ENCODE results near the gene MTMR12. TPM values are rescaled to one million over a fixed set of nuclear protein-coding genes. Genes with fewer than 3 reads are reported as not detected.
"Not testable (repeated sequence)": the region's sequence is repeated elsewhere in the genome, so short reads cannot be mapped to it uniquely, and the experiment has no call there.

The MTMR12 gene
- polyA plus RNA-seq, 1 donor (not counting 4 experiments of a cell fraction or from before 2014, with no cell fraction given), result 17.1 TPM

DNA sequence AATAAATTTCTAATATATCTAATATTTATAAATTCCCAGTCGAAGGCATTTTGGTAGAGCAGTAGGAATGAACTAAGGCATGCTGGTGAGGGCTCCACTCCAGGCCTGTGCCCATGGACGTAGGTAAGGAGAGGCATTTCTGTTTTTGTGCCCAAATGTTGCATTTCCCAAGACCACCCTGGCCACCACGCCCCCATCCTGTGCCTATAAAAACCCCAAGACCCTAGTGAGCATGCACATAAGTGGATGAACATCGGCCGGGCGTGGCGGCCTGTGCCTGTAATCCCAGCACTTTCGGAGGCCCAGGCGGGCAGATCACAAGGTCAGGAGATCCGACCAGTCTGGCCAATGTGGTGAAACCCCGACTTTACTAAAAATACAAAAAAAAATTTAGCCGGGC, 10.1 kb upstream of the MTMR12 start:
- Histone ChIP-seq H3K4me3 (ENCODE audit: control insufficient read depth in 2 of 3, extremely low read depth in 1 of 3, insufficient read depth in 2 of 3, low read depth in 1 of 3, low read length in 3 of 3) (no peak overlapping the region), H3K4me2 (ENCODE audit: control insufficient read depth, extremely low read depth, insufficient read depth, low read depth, low read length) (no peak overlapping the region), H3K9me1 (ENCODE audit: control insufficient read depth, extremely low read depth, insufficient read depth, low read length) (no peaks in the 10 kb centered on the region), H3K27me3 (ENCODE audit: control insufficient read depth, extremely low read depth, insufficient read depth, low read length) (no peaks in the 10 kb centered on the region), H2AFZ (ENCODE audit: control insufficient read depth, low read length) (no peak overlapping the region), H3K79me2 (ENCODE audit: control insufficient read depth, insufficient read depth, low read length) (no peaks in the 10 kb centered on the region), H3K4me1 (ENCODE audit: control insufficient read depth, extremely low read depth, insufficient read depth, low read length) (no peaks in the 10 kb centered on the region), H4K20me1 (ENCODE audit: control insufficient read depth, extremely low read depth, insufficient read depth, low read length) (no peaks in the 10 kb centered on the region), H3K9ac (ENCODE audit: control insufficient read depth, extremely low read depth, insufficient read depth, low read length) (no peak overlapping the region), H3K27ac (ENCODE audit: control insufficient read depth, insufficient read depth, low read length) (no peak overlapping the region), H3K9me3 (ENCODE audit: control insufficient read depth, low read depth, low read length) (peaks cover 5% of the 10 kb centered on the region), H3K36me3 (ENCODE audit: control insufficient read depth in 2 of 2, extremely low read depth in 1 of 2, insufficient read depth in 2 of 2, low read length in 2 of 2) (no peaks in the 10 kb centered on the region)
- FAIRE-seq (no peak), DNase-seq (ENCODE audit: low read depth, low spot score) (no peak)
- no peak for TF ChIP-seq EZH2 (IDR thresholded peaks at IDR 0.05; ENCODE audit: low read length)
- dilution Hi-C loops (cut with MboI; ENCODE audit: extremely low pct_ligation_motif_present, low sequenced_read_pairs), result no loop called here

- H3K4me3 ChIP-seq (ENCODE audit: control insufficient read depth in 2 of 3, extremely low read depth in 1 of 3, insufficient read depth in 2 of 3, low read depth in 1 of 3, low read length in 3 of 3); FAIRE-seq; dilution Hi-C loops (cut with MboI; ENCODE audit: extremely low pct_ligation_motif_present, low sequenced_read_pairs); DNase-seq (ENCODE audit: low read depth, low spot score); H3K36me3 ChIP-seq (ENCODE audit: control insufficient read depth in 2 of 2, extremely low read depth in 1 of 2, insufficient read depth in 2 of 2, low read length in 2 of 2); H3K4me1 ChIP-seq (ENCODE audit: control insufficient read depth, extremely low read depth, insufficient read depth, low read length); H4K20me1 ChIP-seq (ENCODE audit: control insufficient read depth, extremely low read depth, insufficient read depth, low read length); H3K9me1 ChIP-seq (ENCODE audit: control insufficient read depth, extremely low read depth, insufficient read depth, low read length); H3K9ac ChIP-seq (ENCODE audit: control insufficient read depth, extremely low read depth, insufficient read depth, low read length); H2AFZ ChIP-seq (ENCODE audit: control insufficient read depth, low read length); H3K79me2 ChIP-seq (ENCODE audit: control insufficient read depth, insufficient read depth, low read length); H3K27me3 ChIP-seq (ENCODE audit: control insufficient read depth, extremely low read depth, insufficient read depth, low read length); H3K9me3 ChIP-seq (ENCODE audit: control insufficient read depth, low read depth, low read length); H3K4me2 ChIP-seq (ENCODE audit: control insufficient read depth, extremely low read depth, insufficient read depth, low read depth, low read length); H3K27ac ChIP-seq (ENCODE audit: control insufficient read depth, insufficient read depth, low read length): not testable (repeated sequence)
These were observed 9.0 kb upstream of the MTMR12 start for GRCh38 chr5:32321787-32322186.

DNA sequence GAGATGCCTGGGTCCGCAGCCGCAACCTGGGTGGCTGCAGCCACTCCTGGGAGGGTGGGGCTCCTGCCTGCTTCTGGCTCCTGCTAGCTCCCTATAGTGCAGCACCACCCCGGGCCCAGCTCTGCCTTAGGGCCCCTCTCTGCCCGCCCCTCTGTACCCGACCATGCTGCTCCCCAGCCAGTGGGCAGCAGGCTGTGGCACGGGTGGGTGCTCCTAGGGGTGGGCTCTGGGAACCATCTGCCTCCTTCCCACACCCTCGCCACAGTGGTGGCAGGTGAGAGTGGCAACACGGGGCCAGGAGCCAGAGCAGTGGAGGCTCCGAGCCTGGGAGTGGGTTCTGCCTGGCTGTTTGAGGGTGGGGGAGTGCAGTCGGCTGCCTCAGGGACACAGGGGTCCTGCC, 7.8 kb upstream of the MTMR12 start:
- H3K4me2 ChIP-seq (ENCODE audit: control insufficient read depth, extremely low read depth, insufficient read depth, low read depth, low read length), result no peak overlapping the region
- no peak for TF ChIP-seq EZH2 (IDR thresholded peaks at IDR 0.05; ENCODE audit: low read length)
- TF ChIP-seq, protein P1, sequence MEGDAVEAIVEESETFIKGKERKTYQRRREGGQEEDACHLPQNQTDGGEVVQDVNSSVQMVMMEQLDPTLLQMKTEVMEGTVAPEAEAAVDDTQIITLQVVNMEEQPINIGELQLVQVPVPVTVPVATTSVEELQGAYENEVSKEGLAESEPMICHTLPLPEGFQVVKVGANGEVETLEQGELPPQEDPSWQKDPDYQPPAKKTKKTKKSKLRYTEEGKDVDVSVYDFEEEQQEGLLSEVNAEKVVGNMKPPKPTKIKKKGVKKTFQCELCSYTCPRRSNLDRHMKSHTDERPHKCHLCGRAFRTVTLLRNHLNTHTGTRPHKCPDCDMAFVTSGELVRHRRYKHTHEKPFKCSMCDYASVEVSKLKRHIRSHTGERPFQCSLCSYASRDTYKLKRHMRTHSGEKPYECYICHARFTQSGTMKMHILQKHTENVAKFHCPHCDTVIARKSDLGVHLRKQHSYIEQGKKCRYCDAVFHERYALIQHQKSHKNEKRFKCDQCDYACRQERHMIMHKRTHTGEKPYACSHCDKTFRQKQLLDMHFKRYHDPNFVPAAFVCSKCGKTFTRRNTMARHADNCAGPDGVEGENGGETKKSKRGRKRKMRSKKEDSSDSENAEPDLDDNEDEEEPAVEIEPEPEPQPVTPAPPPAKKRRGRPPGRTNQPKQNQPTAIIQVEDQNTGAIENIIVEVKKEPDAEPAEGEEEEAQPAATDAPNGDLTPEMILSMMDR (optimal IDR thresholded peaks at IDR 0.05 in 1 of 3, IDR thresholded peaks at IDR 0.05 in 1 of 3, conservative IDR thresholded peaks at IDR 0.05 in 1 of 3; ENCODE audit: extremely low read depth in 1 of 3, insufficient read depth in 2 of 3, low read length in 3 of 3), result no peak
- FAIRE-seq (no peak), DNase-seq (ENCODE audit: low read depth, low spot score) (no peak)
- no peaks in the 10 kb centered on the region for H3K9me1 ChIP-seq (ENCODE audit: control insufficient read depth, extremely low read depth, insufficient read depth, low read length)
- no peak overlapping the region for H3K27ac ChIP-seq (ENCODE audit: control insufficient read depth, insufficient read depth, low read length)
- dilution Hi-C loops (cut with MboI; ENCODE audit: extremely low pct_ligation_motif_present, low sequenced_read_pairs), result no loop called here
- no peaks in the 10 kb centered on the region for H3K36me3 ChIP-seq (ENCODE audit: control insufficient read depth in 2 of 2, extremely low read depth in 1 of 2, insufficient read depth in 2 of 2, low read length in 2 of 2)
- peaks cover 5% of the 10 kb centered on the region for H3K9me3 ChIP-seq (ENCODE audit: control insufficient read depth, low read depth, low read length)
- H3K4me1 ChIP-seq (ENCODE audit: control insufficient read depth, extremely low read depth, insufficient read depth, low read length), result no peaks in the 10 kb centered on the region
- H4K20me1 ChIP-seq (ENCODE audit: control insufficient read depth, extremely low read depth, insufficient read depth, low read length), result no peaks in the 10 kb centered on the region
- H3K9ac ChIP-seq (ENCODE audit: control insufficient read depth, extremely low read depth, insufficient read depth, low read length), result no peak overlapping the region
- H3K27me3 ChIP-seq (ENCODE audit: control insufficient read depth, extremely low read depth, insufficient read depth, low read length), result no peaks in the 10 kb centered on the region
- H2AFZ ChIP-seq (ENCODE audit: control insufficient read depth, low read length), result no peak overlapping the region
- no peak overlapping the region for H3K4me3 ChIP-seq (ENCODE audit: control insufficient read depth in 2 of 3, extremely low read depth in 1 of 3, insufficient read depth in 2 of 3, low read depth in 1 of 3, low read length in 3 of 3)
- H3K79me2 ChIP-seq (ENCODE audit: control insufficient read depth, insufficient read depth, low read length), result no peaks in the 10 kb centered on the region
